Smooth muscle cell (in vitro differentiated cells): Measurements from ENCODE around the gene BDKRB2. TPM values are rescaled to one million over a fixed set of nuclear protein-coding genes. Genes with fewer than 3 reads are reported as not detected.

Source experiments
- DNase-seq: peaks from one replicate; lab custom pipeline; 2025; ENCODE audit not compliant: unreplicated experiment; lab: John Stamatoyannopoulos, UW
- H2AFZ ChIP-seq: fragments of 200-600 bp; sonication (generic); 2 replicates; pipeline ENCODE4 v1.6.0; 2016; ENCODE audit warnings: antibody characterized with exemption, low read depth, mild to moderate bottlenecking
- H3F3A ChIP-seq: fragments of 200-600 bp; sonication (generic); 2 replicates; pipeline ENCODE4 v1.6.0; 2017; ENCODE audit warnings: antibody characterized with exemption, low read depth
- H3K27ac ChIP-seq: fragments of 200-600 bp; sonication (generic); 2 replicates; pipeline ENCODE4 v1.5.1; 2016; ENCODE audit warnings: low read depth, mild to moderate bottlenecking
- H3K27me3 ChIP-seq: fragments of 200-600 bp; sonication (generic); 2 replicates; pipeline ENCODE4 v1.6.1; 2016; ENCODE audit warnings: low read depth, mild to moderate bottlenecking
- H3K36me3 ChIP-seq: fragments of 200-600 bp; sonication (generic); 2 replicates; pipeline ENCODE4 v1.5.1; 2016; ENCODE audit warnings: low read depth
- H3K4me1 ChIP-seq: fragments of 200-600 bp; sonication (generic); 2 replicates; pipeline ENCODE4 v1.5.1; 2016; ENCODE audit warnings: low read depth
- H3K4me2 ChIP-seq: fragments of 200-600 bp; sonication (generic); 2 replicates; pipeline ENCODE4 v1.6.0; 2016; ENCODE audit warnings: mild to moderate bottlenecking
- H3K4me3 ChIP-seq: fragments of 200-600 bp; sonication (generic); 2 replicates; pipeline ENCODE4 v1.5.1; 2016; ENCODE audit warnings: mild to moderate bottlenecking
- H3K79me2 ChIP-seq: fragments of 200-600 bp; sonication (generic); 2 replicates; pipeline ENCODE4 v1.6.0; 2016; ENCODE audit warnings: low read depth, mild to moderate bottlenecking
- H3K9ac ChIP-seq: fragments of 200-600 bp; sonication (generic); 2 replicates; pipeline ENCODE4 v1.6.0; 2016; ENCODE audit warnings: low read depth
- H3K9me3 ChIP-seq: fragments of 200-600 bp; sonication (generic); replicated peaks from 2 replicates; pipeline ENCODE4 v1.5.1; 2016; ENCODE audit warnings: low read depth
- H4K20me1 ChIP-seq: fragments of 200-600 bp; sonication (generic); 2 replicates; pipeline ENCODE4 v1.6.0; 2016; ENCODE audit warnings: low read depth
- CTCF ChIP-seq: fragments of 200-600 bp; sonication (generic); IDR thresholded peaks from 2 replicates; pipeline ENCODE4 v1.5.1; 2017; ENCODE audit warnings: borderline replicate concordance, mild to moderate bottlenecking, antibody characterized with exemption; ENCODE audit not compliant: insufficient read depth, poor library complexity, severe bottlenecking
- WGBS: methylation state at CpG from one replicate; pipeline ENCODE4 v1.1.7; 2016; ENCODE audit warnings: low lambda C conversion rate; 5-methylcytosine and 5-hydroxymethylcytosine counted together
- polyA plus RNA-seq: library from polyadenylated mRNA; unstranded; fragments of >200 nt; fragmentation: Nextera tagmentation; extraction: Ambion mirVana; gene quantifications from 2 replicates; pipeline ENCODE4 v1.2.1, GENCODE V29; 2016
- total RNA-seq: library from RNA; depleted of rRNA; stranded (reverse); fragments of >200 nt; gene quantifications from 2 replicates; pipeline ENCODE4 v1.2.3, GENCODE V29; 2014

BDKRB2 gene
- total and polyA plus RNA-seq, 2 experiments from 2014 or later = 10.4 to 16.9 TPM

GRCh38 chr14:96224480-96225096 lies 19.9 kb downstream of the BDKRB2 start:
- peaks cover 3% of the 10 kb centered on the region for H3K36me3 ChIP-seq
- H2AFZ ChIP-seq = no peak overlapping the region
- H3K9me3 ChIP-seq = no peaks in the 10 kb centered on the region
- TF ChIP-seq CTCF = no peak
- no peak overlapping the region for H3K27ac ChIP-seq
- H3K79me2 ChIP-seq = peaks cover under 1% of the 10 kb centered on the region
- no peaks in the 10 kb centered on the region for H3F3A ChIP-seq
- no peak overlapping the region for H3K9ac ChIP-seq
- H3K27me3 ChIP-seq = no peaks in the 10 kb centered on the region
- H3K4me2 ChIP-seq = no peak overlapping the region
- H4K20me1 ChIP-seq = peaks cover 6% of the 10 kb centered on the region
- 81% methylated on average over 8 of the region's 8 CpGs for WGBS
- no peak for DNase-seq
- no peak overlapping the region for H3K4me3 ChIP-seq
- no peaks in the 10 kb centered on the region for H3K4me1 ChIP-seq

- H3F3A ChIP-seq = no peaks in the 10 kb centered on the region
- WGBS = 96% methylated on average over 5 of the region's 5 CpGs
- H3K27ac ChIP-seq = no peak overlapping the region
- peaks cover 6% of the 10 kb centered on the region for H4K20me1 ChIP-seq
- TF ChIP-seq CTCF = no peak
- H3K9me3 ChIP-seq = no peaks in the 10 kb centered on the region
- no peaks in the 10 kb centered on the region for H3K4me1 ChIP-seq
- no peaks in the 10 kb centered on the region for H3K27me3 ChIP-seq
- H3K9ac ChIP-seq = no peak overlapping the region
- no peak overlapping the region for H2AFZ ChIP-seq
- H3K4me3 ChIP-seq = no peak overlapping the region
- H3K4me2 ChIP-seq = no peak overlapping the region
- H3K36me3 ChIP-seq = peaks cover 3% of the 10 kb centered on the region
- no peaks in the 10 kb centered on the region for H3K79me2 ChIP-seq
- DNase-seq = no peak
These were observed 20.6 kb downstream of the BDKRB2 start for GRCh38 chr14:96225213-96225612.

- DNase-seq = no peak
- 15% methylated on average over 4 of the region's 5 CpGs for whole genome bisulfite sequencing
These were observed 21.1 kb downstream of the BDKRB2 start for GRCh38 chr14:96225745-96226151.

More at GRCh38 chr14:96225745-96226151, 21.1 kb downstream of the BDKRB2 start:
- H3F3A ChIP-seq = no peaks in the 10 kb centered on the region
- H2AFZ ChIP-seq = no peak overlapping the region
- H4K20me1 ChIP-seq = peaks cover 6% of the 10 kb centered on the region
- H3K79me2 ChIP-seq = no peaks in the 10 kb centered on the region
- peak; percentile 31 for TF ChIP-seq CTCF
- no peak overlapping the region for H3K27ac ChIP-seq
- no peak overlapping the region for H3K4me3 ChIP-seq
- H3K27me3 ChIP-seq = no peaks in the 10 kb centered on the region
- H3K9me3 ChIP-seq = no peaks in the 10 kb centered on the region
- H3K36me3 ChIP-seq = peaks cover 3% of the 10 kb centered on the region
- no peaks in the 10 kb centered on the region for H3K4me1 ChIP-seq
- no peak overlapping the region for H3K4me2 ChIP-seq
- no peak overlapping the region for H3K9ac ChIP-seq
